HG03025 (cell line): ENCODE results near the gene DNM1.
"Not testable (repeated sequence)": the region's sequence is repeated elsewhere in the genome, so short reads cannot be mapped to it uniquely, and the experiment has no call there.

Source experiments
- ATAC-seq: cut with Tn5 transposase; IDR thresholded peaks from one replicate; pipeline ENCODE4 v1.9.1; 2021; ENCODE audit warnings: mild to moderate bottlenecking, moderate library complexity; ENCODE audit not compliant: unreplicated experiment, low FRiP score

DNM1 gene

GRCh38 chr9:128175726-128176125 lies 27.5 kb upstream of the DNM1 start:
- no peak for ATAC-seq

GRCh38 chr9:128178806-128179431 lies 24.3 kb upstream of the DNM1 start:
- ATAC-seq, result no peak

GRCh38 chr9:128180001-128180400 lies 23.2 kb upstream of the DNM1 start:
- no peak for ATAC-seq

GRCh38 chr9:128180447-128180846 lies 22.7 kb upstream of the DNM1 start:
- ATAC-seq, result no peak

- not testable (repeated sequence) for ATAC-seq
Measured at GRCh38 chr9:128181480-128181879, 21.7 kb upstream of the DNM1 start.

- no peak for ATAC-seq
Measured at GRCh38 chr9:128182893-128183588, 20.1 kb upstream of the DNM1 start.

- ATAC-seq, result no peak
Measured at GRCh38 chr9:128185979-128186965, 16.9 kb upstream of the DNM1 start.

GRCh38 chr9:128187361-128187760 lies 15.8 kb upstream of the DNM1 start:
- no peak for ATAC-seq

GRCh38 chr9:128188209-128188608 lies 15.0 kb upstream of the DNM1 start:
- ATAC-seq, result no peak

GRCh38 chr9:128190013-128190412 lies 13.2 kb upstream of the DNM1 start:
- no peak for ATAC-seq

- ATAC-seq, result peak; percentile 5
Measured at GRCh38 chr9:128190516-128191405, 12.4 kb upstream of the DNM1 start.

GRCh38 chr9:128191406-128192046 lies 11.7 kb upstream of the DNM1 start, which contains the start of gene CIZ1:
CIZ1 (minus strand) TSS chr9:128191572; CDS start chr9:128190857, 715 bp downstream.
- ATAC-seq, result peak; percentile 70

GRCh38 chr9:128192601-128193371 lies 10.4 kb upstream of the DNM1 start:
- ATAC-seq, result no peak

GRCh38 chr9:128193469-128194096 lies 9.6 kb upstream of the DNM1 start:
- ATAC-seq, result no peak

- ATAC-seq, result no peak
Measured at GRCh38 chr9:128201441-128202369, 1.5 kb upstream of the DNM1 start.

GRCh38 chr9:128202648-128203023 lies 543 bp upstream of the DNM1 start:
- ATAC-seq, result no peak
